ENCODE results near the gene TMEM213. TPM values are rescaled to one million over a fixed set of nuclear protein-coding genes. Genes with fewer than 3 reads are reported as not detected.
A peak's percentile ranks its signal among the peaks of the same experiment; 100 is the strongest.

TMEM213 gene
- total and polyA plus RNA-seq, 9 donors: 0.04 to 0.18 (median 0.10) TPM; not detected in 1

DNA sequence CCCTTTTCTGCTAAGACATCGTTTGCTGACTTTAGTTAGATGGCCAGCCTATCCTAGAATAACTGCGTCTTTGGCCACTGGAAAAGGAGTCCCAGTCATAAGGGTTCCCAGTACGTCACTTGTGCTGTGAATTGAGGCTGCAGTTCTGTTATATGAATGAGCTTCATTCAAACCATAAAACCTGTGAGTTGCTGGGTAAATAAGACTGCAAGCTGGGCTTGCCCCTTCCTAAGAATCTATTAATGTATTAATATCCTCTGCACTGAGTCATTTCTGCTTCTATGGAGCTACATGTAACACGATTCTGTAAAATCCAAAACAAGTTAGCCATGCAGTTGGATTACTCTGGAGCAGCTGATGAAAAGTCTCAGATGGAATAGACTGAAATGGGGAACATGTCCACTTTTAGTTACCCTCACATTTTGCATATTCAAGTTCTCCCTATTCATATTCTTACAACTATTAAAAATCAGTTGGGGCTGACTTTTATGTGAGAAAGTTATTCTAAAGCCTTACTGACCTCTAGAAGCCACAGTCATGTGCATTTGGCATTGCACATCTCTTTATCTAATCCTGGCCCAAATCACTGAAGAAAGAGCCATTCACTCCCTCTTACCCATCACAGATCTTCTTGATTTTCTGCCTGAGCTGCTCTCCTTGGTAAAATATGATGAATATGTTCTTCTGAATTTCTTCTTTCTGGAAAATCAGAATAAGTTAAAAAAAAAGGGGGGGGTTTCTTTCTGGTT, 41.8 kb upstream of the TMEM213 start:
- Histone ChIP-seq H3K27me3 (ENCODE audit: control insufficient read depth, insufficient read depth, low read length) (no peaks in the 10 kb centered on the region), H3K9me3 (replicated peaks; ENCODE audit: control insufficient read depth, low read depth, low read length) (no peaks in the 10 kb centered on the region), H3K36me3 (ENCODE audit: control insufficient read depth, insufficient read depth, low read length) (no peaks in the 10 kb centered on the region), H3K4me3 (ENCODE audit: low read length) (no peak overlapping the region), H3K4me1 (ENCODE audit: control insufficient read depth, insufficient read depth, low read length) (peaks cover 5% of the 10 kb centered on the region), H3K27ac (ENCODE audit: low read length) (no peak overlapping the region)
- no CpG with 5 or more reads among the region's 4 CpGs for WGBS (ENCODE audit: insufficient coverage)
- DNase-seq: peak; percentile 14

- no peaks in the 10 kb centered on the region for H3K9me3 ChIP-seq (replicated peaks; ENCODE audit: control insufficient read depth, low read depth, low read length)
- no CpG with 5 or more reads among the region's 4 CpGs for WGBS (ENCODE audit: insufficient coverage)
- peaks cover 5% of the 10 kb centered on the region for H3K4me1 ChIP-seq (ENCODE audit: control insufficient read depth, insufficient read depth, low read length)
- H3K36me3 ChIP-seq (ENCODE audit: control insufficient read depth, insufficient read depth, low read length): no peaks in the 10 kb centered on the region
- DNase-seq: peak; percentile 34
- H3K27me3 ChIP-seq (ENCODE audit: control insufficient read depth, insufficient read depth, low read length): no peaks in the 10 kb centered on the region
- H3K4me3 ChIP-seq (ENCODE audit: low read length): no peak overlapping the region
- H3K27ac ChIP-seq (ENCODE audit: low read length): no peak overlapping the region
Measured at GRCh38 chr7:138756591-138757242, 41.1 kb upstream of the TMEM213 start.

- H3K9me3 ChIP-seq (replicated peaks; ENCODE audit: control insufficient read depth, low read depth, low read length): no peaks in the 10 kb centered on the region
- peak; percentile 8 for DNase-seq
Measured at GRCh38 chr7:138768241-138768640, 29.6 kb upstream of the TMEM213 start.

DNA sequence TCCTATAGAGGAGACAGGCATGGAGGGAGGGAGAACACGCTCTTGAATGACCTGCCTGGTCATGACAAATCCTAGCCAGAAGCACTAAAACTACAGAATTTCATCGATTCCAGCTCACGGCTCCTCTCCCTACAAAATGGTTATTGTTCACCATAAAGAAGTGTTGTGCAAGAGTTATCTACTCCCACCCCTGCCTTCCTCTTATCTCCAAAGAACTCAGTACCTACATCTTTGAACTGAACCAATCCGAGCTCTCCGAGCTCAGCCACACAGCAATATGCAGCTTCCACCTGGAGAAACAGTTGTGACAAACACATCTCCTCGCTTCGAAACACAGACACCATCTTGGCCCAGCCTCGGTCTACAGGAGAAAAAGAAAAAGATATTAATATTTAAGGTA, 26.9 kb upstream of the TMEM213 start:
- 90% methylated on average over 2 of the region's 8 CpGs for WGBS (ENCODE audit: insufficient coverage)
- no peaks in the 10 kb centered on the region for H3K36me3 ChIP-seq (ENCODE audit: control insufficient read depth, insufficient read depth, low read length)
- no peak for DNase-seq

More at GRCh38 chr7:138768241-138768640, 29.6 kb upstream of the TMEM213 start:
- 20% methylated on average over 2 of the region's 2 CpGs for WGBS (ENCODE audit: insufficient coverage)
- no peak overlapping the region for H3K27ac ChIP-seq (ENCODE audit: low read length)
- no peak overlapping the region for H3K4me3 ChIP-seq (ENCODE audit: low read length)
- H3K27me3 ChIP-seq (ENCODE audit: control insufficient read depth, insufficient read depth, low read length): no peaks in the 10 kb centered on the region
- no peaks in the 10 kb centered on the region for H3K36me3 ChIP-seq (ENCODE audit: control insufficient read depth, insufficient read depth, low read length)
- peaks cover 5% of the 10 kb centered on the region for H3K4me1 ChIP-seq (ENCODE audit: control insufficient read depth, insufficient read depth, low read length)

GRCh38 chr7:138773176-138773575, 24.6 kb upstream of the TMEM213 start:
- H3K36me3 ChIP-seq (ENCODE audit: control insufficient read depth, insufficient read depth, low read length): no peaks in the 10 kb centered on the region
- H3K4me1 ChIP-seq (ENCODE audit: control insufficient read depth, insufficient read depth, low read length): peaks cover 3% of the 10 kb centered on the region
- no peak overlapping the region for H3K4me3 ChIP-seq (ENCODE audit: low read length)
- no peak overlapping the region for H3K27ac ChIP-seq (ENCODE audit: low read length)
- H3K27me3 ChIP-seq (ENCODE audit: control insufficient read depth, insufficient read depth, low read length): no peaks in the 10 kb centered on the region
- H3K9me3 ChIP-seq (replicated peaks; ENCODE audit: control insufficient read depth, low read depth, low read length): no peaks in the 10 kb centered on the region
- 73% methylated on average over 7 of the region's 9 CpGs for WGBS (ENCODE audit: insufficient coverage)
- no peak for DNase-seq

More for the DNA sequence above, 26.9 kb upstream of the TMEM213 start:
- Histone ChIP-seq H3K4me1 (ENCODE audit: control insufficient read depth, insufficient read depth, low read length) (peaks cover 5% of the 10 kb centered on the region), H3K4me3 (ENCODE audit: low read length) (no peak overlapping the region), H3K9me3 (replicated peaks; ENCODE audit: control insufficient read depth, low read depth, low read length) (no peaks in the 10 kb centered on the region), H3K27ac (ENCODE audit: low read length) (no peak overlapping the region), H3K27me3 (ENCODE audit: control insufficient read depth, insufficient read depth, low read length) (no peaks in the 10 kb centered on the region)

GRCh38 chr7:138773817-138774216, 24.0 kb upstream of the TMEM213 start:
- WGBS (ENCODE audit: insufficient coverage): 38% methylated on average over 9 of the region's 12 CpGs
- H3K9me3 ChIP-seq (replicated peaks; ENCODE audit: control insufficient read depth, low read depth, low read length): no peaks in the 10 kb centered on the region
- H3K27ac ChIP-seq (ENCODE audit: low read length): no peak overlapping the region
- no peaks in the 10 kb centered on the region for H3K27me3 ChIP-seq (ENCODE audit: control insufficient read depth, insufficient read depth, low read length)
- no peak overlapping the region for H3K4me3 ChIP-seq (ENCODE audit: low read length)
- H3K36me3 ChIP-seq (ENCODE audit: control insufficient read depth, insufficient read depth, low read length): no peaks in the 10 kb centered on the region
- DNase-seq: no peak
- H3K4me1 ChIP-seq (ENCODE audit: control insufficient read depth, insufficient read depth, low read length): no peaks in the 10 kb centered on the region

GRCh38 chr7:138776166-138776833, 21.5 kb upstream of the TMEM213 start:
- no peak for DNase-seq
- Histone ChIP-seq H3K4me3 (ENCODE audit: low read length) (no peak overlapping the region), H3K4me1 (ENCODE audit: control insufficient read depth, insufficient read depth, low read length) (no peaks in the 10 kb centered on the region), H3K36me3 (ENCODE audit: control insufficient read depth, insufficient read depth, low read length) (no peaks in the 10 kb centered on the region), H3K9me3 (replicated peaks; ENCODE audit: control insufficient read depth, low read depth, low read length) (no peaks in the 10 kb centered on the region), H3K27ac (ENCODE audit: low read length) (no peak overlapping the region), H3K27me3 (ENCODE audit: control insufficient read depth, insufficient read depth, low read length) (no peaks in the 10 kb centered on the region)
- 64% methylated on average over 7 of the region's 10 CpGs for WGBS (ENCODE audit: insufficient coverage)

GRCh38 chr7:138781004-138781403, 16.8 kb upstream of the TMEM213 start:
- H3K4me3 ChIP-seq (ENCODE audit: low read length): no peak overlapping the region

DNA sequence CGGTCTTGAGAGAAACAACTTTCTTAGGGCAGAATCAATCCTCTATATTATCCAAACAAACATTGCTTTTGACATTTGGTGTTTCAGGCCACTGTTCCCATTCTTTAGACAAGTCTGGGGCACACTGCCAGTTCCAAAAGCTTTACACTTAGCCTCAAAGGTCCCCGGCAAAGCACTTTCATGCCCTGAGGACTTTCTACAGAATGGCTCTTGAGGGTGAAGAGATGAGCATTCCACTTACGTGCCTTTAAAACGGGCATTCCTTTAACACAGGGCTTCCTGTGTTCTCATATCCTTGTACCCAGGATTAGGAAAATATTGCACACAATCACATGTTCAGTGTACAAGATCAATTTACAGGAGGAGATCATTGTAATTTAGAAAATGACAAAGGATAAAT, 13.1 kb upstream of the TMEM213 start:
- Histone ChIP-seq H3K27me3 (ENCODE audit: control insufficient read depth, insufficient read depth, low read length) (no peaks in the 10 kb centered on the region), H3K9me3 (replicated peaks; ENCODE audit: control insufficient read depth, low read depth, low read length) (no peaks in the 10 kb centered on the region), H3K27ac (ENCODE audit: low read length) (no peak overlapping the region), H3K4me3 (ENCODE audit: low read length) (no peak overlapping the region), H3K36me3 (ENCODE audit: control insufficient read depth, insufficient read depth, low read length) (no peaks in the 10 kb centered on the region), H3K4me1 (ENCODE audit: control insufficient read depth, insufficient read depth, low read length) (no peaks in the 10 kb centered on the region)
- WGBS (ENCODE audit: insufficient coverage): 50% methylated on average over 2 of the region's 4 CpGs
- DNase-seq: no peak

More at GRCh38 chr7:138781004-138781403, 16.8 kb upstream of the TMEM213 start:
- DNase-seq: no peak
- Histone ChIP-seq H3K27ac (ENCODE audit: low read length) (no peak overlapping the region), H3K27me3 (ENCODE audit: control insufficient read depth, insufficient read depth, low read length) (no peaks in the 10 kb centered on the region), H3K9me3 (replicated peaks; ENCODE audit: control insufficient read depth, low read depth, low read length) (no peaks in the 10 kb centered on the region), H3K4me1 (ENCODE audit: control insufficient read depth, insufficient read depth, low read length) (no peaks in the 10 kb centered on the region), H3K36me3 (ENCODE audit: control insufficient read depth, insufficient read depth, low read length) (no peaks in the 10 kb centered on the region)
- WGBS (ENCODE audit: insufficient coverage): 58% methylated on average over 2 of the region's 2 CpGs
